ENCODE measurements around the gene PPP2R2B.
"Not testable (repeated sequence)": the region's sequence is repeated elsewhere in the genome, so short reads cannot be mapped to it uniquely, and the experiment has no call there.

Gene PPP2R2B

DNA sequence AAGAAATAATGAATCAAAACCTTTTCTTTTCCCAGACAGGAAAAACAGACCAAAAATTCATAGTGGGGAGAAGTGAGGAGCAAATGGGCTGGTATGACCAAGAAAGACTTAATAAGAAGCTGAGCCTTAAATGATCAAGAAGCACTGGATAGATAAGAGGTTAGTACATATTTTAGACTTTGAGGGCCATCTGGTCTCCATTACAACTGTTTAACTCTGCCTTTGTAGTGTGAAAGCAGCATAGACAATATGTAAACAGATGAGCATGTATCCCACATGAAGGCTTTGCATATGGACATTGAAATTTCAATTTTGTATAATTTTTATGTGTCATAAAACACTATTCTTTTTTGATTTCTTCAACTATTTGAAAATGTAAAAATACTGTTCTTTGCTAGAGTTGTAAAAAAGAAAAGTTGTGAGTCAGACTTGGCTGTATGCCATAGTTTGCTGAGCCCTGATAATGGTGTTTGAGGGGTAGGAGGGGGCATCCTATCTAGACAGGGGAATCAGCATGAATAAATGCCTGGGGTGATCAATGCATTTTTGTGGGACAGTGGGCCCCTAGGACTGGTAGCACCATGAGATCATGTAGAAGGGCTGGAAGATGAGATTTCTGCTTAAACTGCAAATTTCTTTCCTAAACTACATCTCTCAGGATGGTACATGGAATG is 270.8 kb downstream of the PPP2R2B start:
- DNase-seq (ENCODE audit: low spot score) = no peak

- no peak for DNase-seq (ENCODE audit: low spot score)
Observed at GRCh38 chr5:146606893-146607292, 271.7 kb downstream of the PPP2R2B start.

DNA sequence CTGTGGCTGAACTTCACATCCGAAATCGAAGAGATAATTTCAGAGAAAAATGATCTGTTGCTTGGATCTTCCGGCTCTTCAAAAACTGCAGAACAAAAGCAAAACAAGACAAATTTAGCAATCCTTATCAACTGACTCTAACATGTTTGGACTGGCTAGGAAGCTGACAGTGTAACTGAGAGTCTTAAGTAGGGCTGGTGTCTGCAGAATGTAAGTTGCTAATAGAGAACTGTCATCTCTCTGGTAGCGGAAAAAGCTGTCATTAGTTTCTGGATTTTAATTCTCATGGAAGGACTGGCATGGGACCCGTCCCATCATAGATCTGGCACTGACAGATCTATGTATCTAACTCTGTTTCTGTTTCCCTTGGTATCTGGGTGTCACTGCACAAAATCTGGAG is 278.2 kb downstream of the PPP2R2B start:
- DNase-seq (ENCODE audit: low spot score) = no peak

DNA sequence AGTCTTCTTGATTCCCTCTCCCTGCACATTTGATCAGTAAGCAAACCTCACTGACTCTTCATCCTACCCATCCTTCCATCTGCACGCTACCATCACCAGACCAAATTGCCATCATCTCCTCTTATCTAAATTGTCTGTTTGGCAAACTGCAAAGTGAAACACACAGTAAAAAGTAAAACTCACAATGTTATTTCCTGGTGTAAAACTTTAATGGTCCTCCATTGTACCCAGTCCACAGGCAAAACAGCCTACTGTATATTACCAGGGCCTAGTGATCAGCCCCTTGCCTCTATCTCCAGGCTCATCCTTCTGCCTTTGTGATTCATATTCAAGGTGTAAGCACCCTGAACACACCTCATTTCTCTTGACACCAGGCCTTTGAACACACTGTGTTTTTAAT is 279.3 kb downstream of the PPP2R2B start:
- no peak for DNase-seq (ENCODE audit: low spot score)

DNA sequence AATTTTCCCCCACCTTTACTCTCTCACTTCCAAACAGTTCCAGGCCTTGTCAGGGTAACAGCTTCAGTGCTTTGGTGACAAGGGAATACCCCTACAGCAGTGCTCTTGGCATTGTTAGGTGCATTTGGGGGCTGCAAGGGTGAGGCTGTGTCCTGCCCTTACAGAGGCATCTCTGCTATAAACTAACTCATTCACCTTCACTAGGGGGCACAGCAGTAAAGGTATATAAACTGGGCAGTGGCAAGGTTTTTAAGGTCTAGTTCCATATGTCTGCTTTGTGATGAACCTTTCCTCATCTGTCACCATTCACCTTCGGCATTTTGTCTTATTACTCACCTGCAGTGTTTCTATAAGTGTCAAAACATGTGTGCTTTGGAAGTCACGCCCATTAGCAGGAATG is 283.5 kb downstream of the PPP2R2B start:
- no peak for DNase-seq (ENCODE audit: low spot score)

GRCh38 chr5:146592352-146592751 is 286.2 kb downstream of the PPP2R2B start:
- DNase-seq (ENCODE audit: low spot score) = no peak

- DNase-seq (ENCODE audit: low spot score) = peak; percentile 67
Observed at GRCh38 chr5:146589028-146589345, 289.6 kb downstream of the PPP2R2B start.

DNA sequence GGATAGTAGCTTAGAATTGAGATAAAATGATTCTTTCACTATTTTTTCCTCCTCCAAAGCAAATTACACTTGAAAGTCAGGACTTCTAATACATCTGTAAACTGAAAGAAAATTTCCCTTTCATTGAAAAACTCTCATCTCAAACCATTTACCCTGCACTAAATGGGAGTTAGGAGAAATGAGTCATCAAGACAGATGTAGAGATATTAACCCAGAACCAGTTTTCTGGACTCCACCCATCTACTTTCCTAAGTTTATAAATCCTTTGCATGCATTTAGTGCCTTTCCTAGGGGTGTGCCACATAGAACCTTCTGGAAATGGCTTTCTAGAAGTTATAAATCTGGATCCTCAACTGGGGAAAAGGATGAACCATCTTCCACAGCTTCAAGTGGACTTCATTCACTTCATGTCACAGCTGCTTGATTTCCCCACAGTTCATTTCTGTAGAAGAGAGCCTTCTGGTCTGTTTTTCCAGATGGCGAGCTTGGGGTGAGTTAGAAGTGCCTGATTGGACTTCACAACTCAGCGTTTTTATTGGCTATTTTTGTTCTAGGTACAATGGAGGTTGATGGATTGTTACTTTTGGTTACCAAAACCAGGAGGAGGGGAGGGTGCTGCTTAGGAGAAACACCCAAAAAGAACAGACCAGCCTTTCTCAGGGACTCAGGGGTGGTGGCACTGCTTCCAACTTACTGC is 290.1 kb downstream of the PPP2R2B start:
- DNase-seq (ENCODE audit: low spot score) = no peak

- no peak for DNase-seq (ENCODE audit: low spot score)
Observed at GRCh38 chr5:146586752-146587151, 291.8 kb downstream of the PPP2R2B start.

GRCh38 chr5:146584750-146585149 is 293.8 kb downstream of the PPP2R2B start:
- DNase-seq (ENCODE audit: low spot score) = no peak

DNA sequence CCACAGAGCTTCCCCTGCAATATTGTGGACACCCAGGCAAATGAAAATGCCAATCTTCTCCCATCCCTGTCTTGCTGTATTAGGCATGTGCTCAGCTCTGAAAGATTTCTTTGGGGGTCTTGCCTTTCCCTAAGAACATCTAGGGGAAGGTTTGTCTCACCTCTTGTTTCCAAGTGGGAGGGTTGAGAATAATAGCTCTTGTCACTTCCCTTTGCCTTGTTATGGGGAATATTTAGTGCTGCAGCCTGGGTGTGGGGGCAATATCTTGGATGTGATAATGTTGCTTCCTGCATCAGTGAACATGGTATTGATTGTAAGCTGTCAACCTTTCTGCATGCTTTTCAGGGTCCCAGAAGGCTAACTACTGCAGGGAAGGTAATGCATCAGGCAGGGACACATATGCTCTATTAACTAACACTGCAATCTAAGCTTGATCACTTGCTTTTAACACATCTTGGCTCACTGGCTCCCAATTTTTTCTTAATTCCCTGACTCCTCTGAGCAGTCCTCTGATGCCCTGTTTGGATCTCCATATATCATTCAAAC is 296.4 kb downstream of the PPP2R2B start:
- DNase-seq (ENCODE audit: low spot score) = no peak

DNA sequence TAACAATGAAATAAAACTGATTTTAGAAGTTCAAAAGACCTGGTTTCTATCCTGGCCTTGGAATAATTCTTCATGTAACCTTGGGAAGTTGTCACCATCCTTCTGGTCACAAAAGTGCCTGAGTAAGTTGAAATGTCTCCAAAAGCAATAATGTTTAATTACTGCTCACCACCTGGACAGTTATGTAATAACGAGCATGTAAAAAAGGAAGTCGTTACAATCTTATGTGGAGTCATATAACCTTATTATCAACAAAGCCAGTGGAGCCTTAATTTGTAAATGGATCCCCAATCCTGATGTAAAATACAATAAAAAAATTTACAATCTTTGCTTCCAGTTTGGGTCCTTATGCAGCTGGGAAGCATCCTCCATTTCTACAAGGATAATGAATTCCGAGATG is 298.3 kb downstream of the PPP2R2B start:
- no peak for DNase-seq (ENCODE audit: low spot score)

- DNase-seq (ENCODE audit: low spot score) = no peak
Observed at GRCh38 chr5:146574713-146575112, 303.8 kb downstream of the PPP2R2B start.

DNA sequence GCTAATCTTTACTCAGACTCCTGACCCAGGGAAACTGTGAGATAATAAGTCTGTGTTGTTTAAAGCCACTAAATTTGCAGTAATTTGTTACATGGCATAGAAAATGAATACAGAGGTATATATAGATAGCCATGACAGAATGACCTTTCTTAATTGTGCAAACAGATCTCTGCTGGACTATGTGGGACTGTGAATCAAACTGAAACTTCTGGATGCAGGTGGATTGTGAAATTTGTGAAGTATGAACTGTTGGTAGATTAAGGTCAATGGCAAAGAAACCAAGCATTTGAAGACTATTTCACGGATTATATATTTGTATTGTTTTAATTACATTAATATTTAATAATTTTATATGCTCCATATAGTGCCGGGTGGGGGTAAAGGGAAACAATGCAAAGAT is 310.4 kb downstream of the PPP2R2B start:
- DNase-seq (ENCODE audit: low spot score) = no peak

- peak; percentile 75 for DNase-seq (ENCODE audit: low spot score)
Observed at GRCh38 chr5:146565764-146566367, 312.7 kb downstream of the PPP2R2B start.

GRCh38 chr5:146564007-146564762 is 314.4 kb downstream of the PPP2R2B start:
- DNase-seq (ENCODE audit: low spot score) = peak; percentile 20

DNA sequence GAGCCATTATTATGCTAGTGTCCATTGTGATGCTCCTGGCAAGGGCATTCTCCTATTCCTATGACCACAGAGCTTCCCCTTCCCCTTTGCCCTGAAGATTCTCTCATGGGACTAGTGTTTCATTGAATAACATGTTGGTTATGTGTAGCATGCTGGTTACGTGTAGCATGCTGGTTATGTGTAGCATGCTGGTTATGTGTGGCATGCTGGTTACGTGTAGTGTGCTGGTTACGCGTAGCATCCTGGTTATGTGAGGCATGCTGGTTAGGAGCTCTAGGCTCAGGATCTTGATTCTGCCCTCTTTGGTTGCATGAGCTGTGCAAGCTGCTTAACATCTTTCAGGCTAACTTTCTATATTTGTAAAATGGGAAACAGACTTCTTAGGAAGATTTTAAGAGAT is 316.1 kb downstream of the PPP2R2B start:
- DNase-seq (ENCODE audit: low spot score) = no peak

DNA sequence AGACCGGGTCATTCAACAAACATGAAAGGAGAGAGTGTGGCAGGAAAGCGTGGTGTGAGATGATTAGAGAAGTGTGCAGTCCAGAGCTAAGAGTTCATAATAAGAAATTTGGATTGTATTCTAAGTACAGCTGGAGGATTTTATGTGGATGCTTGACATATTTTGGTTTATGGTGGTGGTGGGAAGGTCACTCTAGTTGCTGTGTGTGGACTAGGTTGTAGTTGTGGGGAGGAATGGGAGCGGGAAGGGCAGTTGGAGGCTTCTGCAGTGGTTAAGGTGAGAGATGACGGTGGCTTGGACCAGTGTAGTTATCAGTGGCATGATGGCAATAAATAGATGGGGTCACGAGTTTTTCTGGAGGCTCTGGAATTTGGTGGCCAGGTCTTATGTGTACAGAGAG is 316.8 kb downstream of the PPP2R2B start:
- DNase-seq (ENCODE audit: low spot score) = no peak

- DNase-seq (ENCODE audit: low spot score) = no peak
Observed at GRCh38 chr5:146560205-146560812, 318.2 kb downstream of the PPP2R2B start.

- not testable (repeated sequence) for DNase-seq (ENCODE audit: low spot score)
Observed at GRCh38 chr5:146556884-146557283, 321.7 kb downstream of the PPP2R2B start.

DNA sequence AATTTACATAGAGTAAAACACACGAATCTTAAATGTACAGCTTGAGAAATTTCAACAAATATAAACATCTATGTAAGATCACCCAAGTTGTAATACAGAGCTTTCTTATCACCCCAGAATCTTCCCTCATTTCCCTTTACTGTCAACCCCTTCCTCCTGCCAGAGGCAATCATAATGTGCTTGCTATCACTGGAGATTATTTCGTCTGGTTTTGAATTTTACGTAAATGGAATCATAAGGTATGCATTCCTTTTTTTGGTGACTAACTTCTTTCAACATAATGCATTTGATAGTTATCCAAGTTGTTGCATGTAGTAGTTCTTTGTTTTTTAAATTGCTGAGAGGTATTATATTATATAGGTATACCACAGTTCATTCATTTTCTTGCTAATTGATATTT is 325.1 kb downstream of the PPP2R2B start:
- no peak for DNase-seq (ENCODE audit: low spot score)

DNA sequence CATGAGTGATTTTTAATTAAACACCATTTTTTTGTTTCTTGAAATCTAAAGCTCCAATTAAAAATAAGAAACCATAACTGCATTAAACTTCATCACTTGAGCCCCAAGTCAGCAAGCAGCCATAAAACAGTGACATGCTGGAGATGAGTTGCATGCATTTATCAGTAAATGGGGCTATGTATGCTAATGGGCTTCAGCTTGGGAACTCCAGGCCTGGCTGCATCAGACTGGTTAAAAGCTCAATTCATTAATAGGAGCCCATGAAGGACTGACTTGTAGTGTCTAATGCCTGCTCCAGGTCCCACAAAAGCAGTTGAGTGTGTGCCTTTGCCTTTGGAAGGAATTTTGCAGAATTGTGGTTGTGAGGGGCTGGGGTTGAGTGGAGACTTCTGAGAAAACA is 328.9 kb downstream of the PPP2R2B start:
- DNase-seq (ENCODE audit: low spot score) = no peak

Measured in globus pallidus (tissue), 1 donor.